Measurements from ENCODE around the gene SHMT2.
"Not testable (repeated sequence)": the region's sequence is repeated elsewhere in the genome, so short reads cannot be mapped to it uniquely, and the experiment has no call there.

The SHMT2 gene

DNA sequence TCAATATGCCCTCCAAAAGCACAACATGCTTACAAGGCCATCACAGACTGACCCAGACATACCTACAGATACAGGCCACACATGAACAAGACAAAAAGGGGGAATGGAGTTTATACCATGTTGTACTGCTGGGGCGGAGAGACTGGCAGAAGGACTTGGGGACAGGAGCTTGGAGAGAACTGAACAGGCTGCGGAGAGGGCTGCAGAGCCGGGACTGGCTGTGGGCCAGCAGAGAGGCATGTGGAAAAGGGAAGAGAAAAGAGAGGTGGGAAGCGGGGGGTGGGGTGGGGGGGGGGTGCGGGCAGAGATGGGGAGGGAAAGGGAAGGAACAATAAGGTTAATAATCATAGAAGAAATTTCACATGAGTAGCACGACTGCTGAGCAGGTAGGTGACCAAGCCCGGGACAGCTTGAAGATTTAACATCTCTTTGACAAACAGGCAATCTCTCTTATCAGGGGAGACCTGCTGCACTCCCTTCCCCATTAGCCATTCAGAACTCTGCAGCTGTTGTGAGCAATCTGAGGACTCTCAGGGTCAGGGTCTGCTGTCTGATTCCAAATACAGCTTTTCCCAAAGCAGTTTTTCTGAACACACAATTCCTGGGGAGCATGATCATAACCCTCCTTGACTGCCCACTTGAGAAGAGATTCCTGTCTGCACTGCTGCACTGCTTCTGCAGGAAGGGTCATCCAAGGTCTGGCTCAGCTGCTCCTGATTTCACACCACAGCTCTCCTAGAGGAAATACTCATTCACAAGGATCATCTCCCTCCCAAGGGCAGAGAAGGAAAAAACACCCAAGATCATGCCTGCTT is 43.0 kb downstream of the SHMT2 start:
- no peak for DNase-seq

DNA sequence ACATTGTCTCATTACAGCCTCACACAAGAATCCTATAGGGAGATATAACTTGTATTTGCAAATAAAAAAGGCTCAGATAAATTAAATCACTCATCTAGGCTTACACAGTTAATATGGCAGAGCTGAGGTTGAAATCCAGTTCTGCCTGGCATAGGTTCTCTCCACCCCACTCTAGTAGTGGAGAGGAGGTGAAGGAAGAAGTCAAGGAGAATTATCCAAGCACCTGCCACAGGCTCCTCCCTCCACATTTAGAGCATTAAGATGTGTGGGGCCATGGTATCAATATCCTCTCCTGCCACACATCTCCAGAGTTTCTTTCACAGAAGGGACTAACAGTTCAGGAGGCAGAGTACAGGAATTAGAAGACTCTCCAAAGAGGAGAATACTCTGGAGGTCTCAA is 44.0 kb downstream of the SHMT2 start:
- DNase-seq, result no peak

DNA sequence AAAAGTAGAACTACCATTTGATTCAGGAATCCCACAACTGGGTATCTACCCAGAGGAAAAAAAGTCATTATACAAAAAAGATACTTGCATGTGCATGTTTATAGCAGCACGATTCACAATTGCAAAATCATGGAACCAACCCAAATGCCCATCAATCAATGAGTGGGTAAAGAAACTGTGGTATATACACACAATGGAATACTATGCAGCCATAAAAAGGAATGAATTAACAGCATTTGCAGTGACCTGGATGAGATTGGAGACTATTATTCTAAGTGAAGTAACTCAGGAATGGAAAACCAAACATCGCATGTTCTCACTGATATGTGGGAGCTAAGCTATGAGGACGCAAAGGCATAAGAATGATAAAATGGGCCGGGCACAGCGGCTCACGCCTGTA is 46.7 kb downstream of the SHMT2 start:
- DNase-seq, result not testable (repeated sequence)

DNA sequence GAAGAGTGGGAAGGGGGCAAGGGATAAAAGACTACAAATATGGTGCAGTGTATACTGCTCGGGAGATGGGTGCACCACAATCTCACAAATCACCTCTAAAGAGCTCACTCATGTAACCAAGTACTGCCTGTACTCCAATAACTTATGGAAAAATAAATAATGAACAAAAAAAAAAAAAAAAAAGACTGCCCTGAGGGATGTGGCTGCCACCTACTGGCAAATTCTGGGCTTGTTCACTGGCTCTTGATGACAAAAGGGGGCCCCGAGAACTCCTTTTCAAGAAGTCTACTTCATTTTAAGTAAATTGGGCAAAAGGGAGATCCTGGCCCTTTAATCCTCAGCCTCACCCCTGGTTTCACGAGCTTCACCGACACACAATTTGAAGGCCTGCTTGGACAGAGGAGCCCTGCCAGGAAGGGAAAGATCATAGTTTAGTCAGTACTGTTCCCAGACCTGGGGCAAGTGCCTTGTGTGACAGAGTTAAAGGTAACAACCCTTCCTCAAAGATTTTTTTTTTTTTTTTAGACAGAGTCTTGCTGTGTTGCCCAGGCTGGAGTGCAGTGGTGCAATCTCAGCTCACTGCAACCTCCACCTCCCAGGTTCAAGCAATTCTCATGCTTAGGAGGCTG is 47.5 kb downstream of the SHMT2 start:
- no peak for DNase-seq

DNA sequence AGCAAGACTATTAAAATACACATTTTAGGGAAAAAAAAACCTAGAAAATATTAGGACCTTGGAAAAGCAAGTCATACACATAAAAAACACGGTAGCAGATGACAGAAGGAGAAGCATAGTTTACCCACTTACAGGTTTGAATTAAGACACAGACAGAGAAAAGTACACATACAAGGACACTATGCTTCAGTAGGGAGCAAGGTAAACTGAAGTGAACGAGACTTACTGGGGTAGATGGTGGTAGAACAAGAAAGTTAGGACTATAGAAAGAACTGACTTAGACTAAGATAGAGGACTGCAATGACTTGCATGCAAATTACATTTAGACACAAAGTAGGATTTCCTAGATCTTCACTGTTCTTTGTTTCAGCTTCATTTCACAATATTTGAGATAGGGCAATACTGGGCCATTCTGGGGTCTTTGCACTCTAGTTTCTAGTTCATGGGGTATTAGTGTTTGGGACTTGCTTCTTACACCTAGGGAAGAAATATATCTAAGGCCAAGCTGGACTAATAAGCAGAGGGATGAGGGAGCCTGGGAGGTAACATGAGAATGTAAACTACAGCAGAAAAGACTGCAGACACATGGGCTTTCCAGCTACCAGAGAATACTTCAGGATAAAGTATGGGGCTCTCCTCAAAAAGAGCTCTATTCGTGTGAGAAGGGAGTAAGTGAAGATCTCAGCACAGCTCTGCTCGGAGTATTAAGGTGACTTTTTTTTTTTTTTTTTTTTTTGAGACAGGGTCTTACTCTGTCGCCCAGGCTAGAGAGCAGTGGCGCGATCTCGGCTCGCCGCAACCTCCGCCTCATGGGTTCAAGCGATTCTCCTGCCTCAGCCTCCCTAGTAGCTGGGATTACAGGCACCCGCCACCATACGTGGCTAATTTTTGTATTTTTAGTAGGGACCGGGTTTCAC is 49.2 kb downstream of the SHMT2 start:
- DNase-seq, result no peak

DNA sequence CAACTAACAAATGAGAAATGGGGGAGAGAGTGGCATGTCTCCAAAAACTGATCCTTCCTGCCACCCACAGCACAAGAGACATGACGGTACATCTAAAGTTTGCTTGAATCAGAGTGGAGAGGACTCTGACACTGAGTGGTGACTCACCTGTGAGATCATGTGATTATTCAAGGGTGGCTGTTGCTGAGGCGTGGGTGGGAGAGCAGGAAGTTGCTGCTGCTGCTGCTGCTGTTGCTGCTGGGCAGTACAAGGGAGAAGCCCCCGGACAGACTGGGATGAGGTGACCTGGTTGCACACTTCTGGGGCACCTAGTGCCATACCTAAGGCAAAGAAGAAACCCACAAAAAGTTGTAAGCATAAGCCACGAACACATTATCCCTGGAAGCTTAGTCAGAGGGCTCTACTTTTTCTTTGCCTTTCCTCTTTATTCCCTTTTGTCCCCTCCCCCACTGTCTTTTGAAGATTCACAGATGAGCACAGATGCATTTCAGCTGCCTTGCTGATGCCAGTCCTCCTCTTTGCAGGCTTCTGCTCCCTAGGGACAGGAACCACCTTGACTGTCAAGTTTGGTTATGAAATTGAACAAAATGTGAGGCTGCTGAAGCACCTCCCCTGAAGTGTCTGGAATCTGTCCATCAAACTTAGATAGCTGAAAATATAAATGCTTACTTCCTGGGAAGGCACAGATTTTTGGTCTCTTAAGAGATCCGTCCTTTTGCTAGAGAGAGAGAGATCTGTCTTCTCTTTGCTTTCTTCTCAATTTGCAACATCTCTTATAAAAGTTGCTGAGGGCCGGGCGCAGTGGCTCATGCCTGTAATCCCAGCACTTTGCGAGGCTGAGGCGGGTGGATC is 50.9 kb downstream of the SHMT2 start:
- DNase-seq, result no peak

DNA sequence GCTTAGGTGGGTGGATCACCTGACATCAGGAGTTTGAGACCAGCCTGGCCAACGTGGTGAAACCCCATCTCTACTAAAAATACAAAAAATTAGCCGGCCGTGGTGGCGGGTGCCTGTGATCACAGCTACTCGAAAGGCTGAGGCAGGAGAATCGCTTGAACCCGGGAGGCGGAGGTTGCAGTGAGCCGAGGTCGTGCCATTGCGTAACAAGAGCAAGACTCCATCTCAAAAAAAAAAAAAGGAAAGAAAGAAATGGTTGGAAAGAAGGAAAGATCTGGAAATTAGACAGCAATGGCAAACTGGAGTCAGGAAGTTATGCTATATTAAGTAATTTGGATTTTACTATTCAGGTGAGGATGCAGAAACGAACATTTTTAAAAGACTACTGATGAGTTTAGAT is 52.6 kb downstream of the SHMT2 start:
- not testable (repeated sequence) for DNase-seq
